ENCODE results near the gene SIN3B.

Gene SIN3B

DNA sequence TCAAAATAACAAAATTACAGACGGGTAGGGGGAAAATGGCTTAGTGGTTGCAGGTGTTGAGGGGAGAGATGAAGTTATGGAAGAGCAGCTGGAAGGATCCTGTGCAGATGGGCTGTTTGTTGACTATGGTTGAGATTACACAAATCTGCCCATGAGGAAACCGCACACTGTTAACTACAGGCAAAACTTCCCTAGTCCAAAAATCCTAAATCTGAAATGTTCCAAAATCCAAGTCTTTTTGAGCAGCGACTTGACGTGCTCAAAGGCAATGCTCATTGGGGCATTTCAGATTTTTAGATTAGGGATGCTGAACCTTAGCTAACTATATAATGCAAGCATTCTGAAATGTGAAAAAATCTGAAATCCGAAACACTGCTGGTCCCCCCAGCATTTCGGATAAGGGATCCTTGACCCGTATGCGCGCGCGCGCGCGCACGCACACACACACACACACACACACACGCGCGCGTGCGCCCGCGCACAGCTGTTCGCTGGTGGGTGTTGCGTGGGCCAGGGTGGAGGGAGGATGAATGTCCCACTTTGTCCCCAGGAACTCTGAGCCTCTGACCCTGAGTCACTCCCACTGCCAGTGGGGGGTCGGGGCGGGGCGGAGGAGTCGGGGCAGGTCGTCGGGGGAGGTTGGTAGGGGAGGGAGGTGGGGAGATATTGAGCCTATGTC, 66.4 kb downstream of the SIN3B start:
- FAIRE-seq, result no peak

DNA sequence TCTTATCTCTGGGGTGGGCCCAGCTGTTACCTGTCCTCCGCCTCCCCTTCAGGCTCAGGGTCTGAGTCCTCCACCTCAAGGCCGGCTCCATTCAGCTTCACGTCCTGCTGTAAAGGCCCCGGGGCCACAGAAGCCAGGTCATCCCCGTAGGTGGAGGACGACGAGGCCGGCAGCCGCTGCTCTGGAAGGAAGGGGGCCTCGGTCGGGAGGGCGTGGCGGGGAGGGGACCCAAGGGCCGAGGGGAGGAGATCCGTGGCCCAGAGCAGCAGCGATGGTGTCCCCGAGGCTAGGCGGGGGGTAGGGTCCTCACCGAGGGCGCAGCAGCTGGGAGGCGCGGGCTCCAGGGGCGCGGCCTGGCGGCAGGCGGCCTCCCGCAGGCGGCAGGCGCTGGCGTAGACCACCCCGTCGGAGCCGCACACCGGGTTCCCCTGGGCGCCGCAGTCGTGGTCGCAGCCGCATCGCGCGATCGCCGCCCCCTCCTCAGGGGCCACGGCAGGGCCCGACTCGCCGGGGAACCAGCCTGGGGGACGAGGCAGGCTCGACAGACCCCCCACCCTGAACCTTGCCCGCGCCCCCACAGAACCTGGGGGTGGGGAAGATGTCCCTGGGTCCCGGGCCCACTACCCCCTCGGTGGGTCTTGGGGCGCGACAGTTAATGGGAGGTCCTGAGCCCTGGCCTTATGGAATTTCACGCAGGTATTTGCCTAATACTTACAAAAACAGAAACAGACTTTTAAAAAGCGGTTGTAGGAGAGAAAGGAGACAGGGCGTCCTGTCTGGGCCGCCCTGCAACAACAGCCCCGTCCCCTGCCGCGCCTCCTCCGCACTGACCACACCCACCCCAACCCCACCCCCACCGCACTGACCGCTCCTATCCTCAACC, 67.2 kb downstream of the SIN3B start:
- DNase-seq (ENCODE audit: insufficient read length, low spot score) (peak; percentile 64), FAIRE-seq (no peak)
- no peak for TF ChIP-seq POLR2A (IDR thresholded peaks at IDR 0.05; ENCODE audit: low read depth, low read length)

More for the DNA sequence above, 66.4 kb downstream of the SIN3B start:
- DNase-seq (ENCODE audit: insufficient read length, low spot score), result no peak
- TF ChIP-seq POLR2A (IDR thresholded peaks at IDR 0.05; ENCODE audit: low read depth, low read length), result no peak

DNA sequence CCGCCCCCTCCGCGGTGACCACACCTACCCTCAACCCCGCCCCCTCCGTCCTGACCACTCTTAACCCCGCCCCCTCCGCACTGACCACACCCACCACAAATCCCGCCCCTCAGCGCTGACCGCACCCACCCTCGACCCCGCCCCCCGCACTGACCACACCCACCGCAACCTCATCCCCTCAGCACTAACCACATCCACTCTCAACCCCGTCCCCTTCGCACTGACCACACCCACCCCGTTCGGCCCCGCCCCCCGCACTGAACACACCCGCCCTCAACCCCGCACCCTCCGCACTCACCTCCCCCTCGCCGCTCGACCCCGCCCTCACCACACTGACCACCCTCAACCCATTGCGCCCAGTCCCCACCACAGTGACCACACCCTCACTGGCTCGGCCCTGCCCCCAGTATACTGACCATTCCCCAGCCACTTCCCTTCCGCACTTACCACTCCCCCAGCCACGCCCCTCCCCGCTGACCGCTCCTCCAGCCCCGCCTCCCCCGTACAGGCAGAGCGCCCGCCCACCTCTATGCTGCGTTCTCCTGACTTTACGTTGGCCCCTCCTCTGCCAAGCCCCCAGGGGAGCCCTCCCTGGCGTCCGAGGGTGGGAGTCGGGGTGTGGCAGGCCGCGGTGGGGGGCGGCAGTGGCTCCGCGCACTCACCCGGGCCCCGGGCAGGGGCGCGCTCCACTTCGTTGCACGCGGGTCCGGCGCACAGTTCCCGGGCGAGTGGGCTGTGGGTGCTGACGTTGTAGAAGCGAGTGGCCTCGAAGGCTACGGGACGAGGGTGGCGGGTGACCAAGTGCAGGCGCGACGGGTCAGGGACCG, 68.0 kb downstream of the SIN3B start:
- FAIRE-seq, result no peak
- TF ChIP-seq POLR2A (IDR thresholded peaks at IDR 0.05; ENCODE audit: low read depth, low read length), result no peak
- peak; percentile 80 for DNase-seq (ENCODE audit: insufficient read length, low spot score)

DNA sequence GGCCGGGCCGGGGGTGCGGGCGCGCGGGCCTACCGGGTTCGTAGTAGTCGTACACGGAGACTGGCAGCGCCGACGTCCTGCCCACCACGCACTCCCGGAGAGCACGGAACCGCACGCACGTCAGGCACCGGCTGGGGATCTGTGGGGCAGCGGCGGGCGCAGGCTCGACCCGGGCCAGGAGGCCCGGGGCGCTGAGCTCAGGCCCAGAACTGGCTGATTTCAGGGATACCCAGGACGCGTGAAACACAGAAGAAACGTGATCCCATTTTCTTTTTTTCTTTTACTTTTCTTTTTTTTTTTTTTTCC, 68.6 kb downstream of the SIN3B start:
- no peak for FAIRE-seq
- no peak for TF ChIP-seq POLR2A (IDR thresholded peaks at IDR 0.05; ENCODE audit: low read depth, low read length)

DNA sequence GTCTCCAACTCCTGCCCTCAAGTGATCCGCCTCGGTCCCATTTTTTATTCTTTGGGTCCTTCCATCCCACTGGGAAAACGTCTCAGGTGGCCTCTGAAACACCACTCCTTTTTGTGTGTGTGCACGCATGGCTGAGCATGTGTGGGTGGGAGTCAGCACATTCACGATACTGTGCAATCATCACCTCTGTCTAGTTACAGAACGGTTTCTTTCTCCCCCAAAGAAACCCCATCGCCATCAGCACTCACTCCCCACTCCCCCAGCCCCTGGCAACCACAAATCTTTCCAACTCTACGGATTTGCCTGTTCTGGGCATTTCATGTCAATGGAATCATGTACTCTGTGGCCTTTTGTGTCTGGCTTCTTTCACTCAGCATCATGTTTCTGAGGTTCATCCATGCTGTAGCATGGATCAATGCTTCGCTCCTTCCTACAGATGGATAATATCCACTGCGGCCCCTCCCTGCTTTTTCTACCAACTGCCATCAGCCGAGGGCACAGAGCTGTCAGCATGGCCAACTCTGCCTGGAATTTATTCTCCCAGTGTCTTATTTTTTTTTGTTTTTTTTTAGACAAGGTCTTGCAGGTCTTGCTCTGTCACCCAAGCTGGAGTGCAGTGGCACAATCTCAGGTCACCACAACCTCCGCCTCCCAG, 69.3 kb downstream of the SIN3B start:
- FAIRE-seq (no peak), DNase-seq (ENCODE audit: insufficient read length, low spot score) (no peak)
- TF ChIP-seq POLR2A (IDR thresholded peaks at IDR 0.05; ENCODE audit: low read depth, low read length), result no peak

More for the DNA sequence above, 68.6 kb downstream of the SIN3B start:
- DNase-seq (ENCODE audit: insufficient read length, low spot score), result no peak

DNA sequence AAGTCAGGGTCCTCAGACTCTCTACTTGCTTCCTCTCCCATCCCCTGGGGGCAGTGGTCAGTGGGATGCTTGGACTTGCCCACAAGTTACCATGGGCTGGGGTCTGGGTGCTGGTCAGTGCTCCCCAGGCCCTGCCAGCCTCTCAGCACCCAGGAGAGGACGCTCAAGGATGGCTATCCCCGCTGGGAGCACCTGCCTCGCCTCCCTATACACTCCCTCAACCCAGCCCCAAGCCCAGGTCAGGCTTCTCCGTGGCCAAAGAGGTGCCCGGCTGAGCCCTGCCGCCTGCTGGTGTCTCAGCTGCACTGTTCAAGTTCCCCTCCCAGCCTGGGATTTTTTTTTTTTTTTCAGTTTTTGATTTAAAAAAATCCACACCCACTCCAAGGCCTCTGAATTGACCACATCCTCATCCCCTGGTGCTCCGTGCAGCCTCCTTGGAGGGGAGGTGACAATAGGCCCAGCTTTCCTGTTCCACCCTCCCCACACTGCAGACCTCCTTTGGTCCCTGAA, 70.4 kb downstream of the SIN3B start:
- FAIRE-seq (no peak), DNase-seq (ENCODE audit: insufficient read length, low spot score) (peak; percentile 90)
- no peak for TF ChIP-seq POLR2A (IDR thresholded peaks at IDR 0.05; ENCODE audit: low read depth, low read length)

DNA sequence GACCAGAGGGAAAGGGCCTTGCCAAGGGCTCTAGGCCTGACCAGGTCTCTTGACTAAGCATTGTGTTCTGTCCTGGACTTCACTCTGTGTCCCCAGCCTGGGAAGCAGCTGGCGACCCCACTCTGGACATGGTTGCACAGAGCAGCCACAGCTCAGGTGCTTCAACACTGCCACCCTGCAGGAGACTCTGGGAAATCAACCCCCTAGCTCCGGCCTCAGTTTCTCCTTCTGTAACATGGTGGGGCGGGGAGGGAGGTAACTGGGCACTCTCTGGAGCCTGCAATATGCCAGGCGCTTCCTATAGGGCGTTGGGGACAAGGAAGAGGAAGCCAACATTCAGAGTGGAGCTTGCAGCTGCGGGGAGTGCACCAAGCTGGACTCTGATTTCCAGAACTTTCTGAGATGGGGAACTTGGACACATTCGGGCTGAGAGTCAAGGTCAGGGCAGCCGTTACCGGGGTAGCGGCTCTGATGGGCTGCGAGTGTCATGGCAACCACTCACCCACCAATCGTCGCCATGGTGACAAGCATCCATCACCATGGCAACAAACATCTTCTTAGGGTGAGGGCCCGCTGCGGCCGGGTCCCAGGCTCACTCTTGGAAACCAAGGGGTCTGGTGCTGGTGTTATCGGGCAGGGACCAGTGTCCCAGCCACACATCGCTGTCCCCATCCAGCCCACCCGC, 72.4 kb downstream of the SIN3B start:
- no peak for TF ChIP-seq POLR2A (IDR thresholded peaks at IDR 0.05; ENCODE audit: low read depth, low read length)
- FAIRE-seq (no peak), DNase-seq (ENCODE audit: insufficient read length, low spot score) (no peak)

DNA sequence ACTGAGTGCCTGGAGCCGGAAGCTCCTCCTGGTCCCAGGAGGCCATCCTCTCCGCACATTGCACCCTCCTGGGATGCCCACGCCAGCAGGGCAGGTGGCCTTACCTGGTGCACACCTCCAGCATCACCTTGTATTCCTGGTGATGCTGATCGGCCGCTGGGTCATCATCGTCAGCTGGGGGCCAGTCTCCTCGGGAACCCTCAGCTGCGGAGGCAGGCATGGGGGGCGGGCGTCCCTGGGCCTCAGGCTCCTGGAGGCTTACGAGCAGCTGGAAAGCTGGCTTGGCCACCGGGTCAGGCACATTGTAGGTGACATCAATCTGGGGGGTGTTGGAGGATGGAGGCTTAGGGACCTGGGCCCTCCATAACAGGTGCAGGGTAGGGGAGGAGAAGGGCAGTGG, 73.3 kb downstream of the SIN3B start:
- DNase-seq (ENCODE audit: insufficient read length, low spot score), result no peak
- TF ChIP-seq POLR2A (IDR thresholded peaks at IDR 0.05; ENCODE audit: low read depth, low read length), result no peak
- FAIRE-seq, result no peak

DNA sequence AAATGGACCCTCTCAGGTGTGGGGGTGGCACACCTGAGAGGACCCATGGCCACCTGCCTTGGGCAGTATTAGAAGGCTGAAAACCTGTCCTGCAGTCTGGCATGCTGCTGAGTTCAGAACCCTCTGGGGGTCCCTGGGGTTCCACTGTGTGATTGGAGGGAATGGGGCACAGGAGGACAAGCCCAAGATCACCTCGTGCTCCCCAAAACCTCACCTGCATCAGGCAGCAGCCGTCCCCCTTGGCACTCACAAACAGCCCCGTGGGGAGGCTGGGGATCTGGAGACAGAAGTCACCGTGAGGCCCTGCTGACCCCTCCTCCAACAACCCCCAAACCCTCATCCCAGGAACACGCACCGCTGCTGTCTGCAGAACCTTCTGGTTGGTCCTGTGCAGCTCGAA, 74.1 kb downstream of the SIN3B start:
- DNase-seq (ENCODE audit: insufficient read length, low spot score) (no peak), FAIRE-seq (no peak)
- no peak for TF ChIP-seq POLR2A (IDR thresholded peaks at IDR 0.05; ENCODE audit: low read depth, low read length)

DNA sequence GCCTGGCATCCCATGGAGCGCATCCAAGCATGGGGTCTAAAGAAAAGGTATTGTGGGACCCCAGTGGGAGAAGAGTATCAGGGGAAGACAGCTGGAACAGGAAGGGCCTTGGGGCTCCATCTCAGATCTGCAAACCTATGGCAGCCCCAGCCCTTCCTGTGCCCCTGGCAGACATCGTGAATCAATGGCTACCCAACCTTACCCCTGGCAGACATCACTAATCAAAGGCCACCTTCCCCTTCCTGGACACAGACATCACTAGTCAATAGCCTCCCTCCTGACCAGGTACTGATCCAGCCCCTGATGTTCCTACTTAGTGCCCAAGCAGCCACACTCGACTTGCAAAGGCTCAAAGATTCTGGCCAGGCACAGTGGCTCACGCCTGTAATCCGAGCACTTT, 75.4 kb downstream of the SIN3B start:
- DNase-seq (ENCODE audit: insufficient read length, low spot score) (no peak), FAIRE-seq (no peak)
- TF ChIP-seq POLR2A (IDR thresholded peaks at IDR 0.05; ENCODE audit: low read depth, low read length), result no peak

DNA sequence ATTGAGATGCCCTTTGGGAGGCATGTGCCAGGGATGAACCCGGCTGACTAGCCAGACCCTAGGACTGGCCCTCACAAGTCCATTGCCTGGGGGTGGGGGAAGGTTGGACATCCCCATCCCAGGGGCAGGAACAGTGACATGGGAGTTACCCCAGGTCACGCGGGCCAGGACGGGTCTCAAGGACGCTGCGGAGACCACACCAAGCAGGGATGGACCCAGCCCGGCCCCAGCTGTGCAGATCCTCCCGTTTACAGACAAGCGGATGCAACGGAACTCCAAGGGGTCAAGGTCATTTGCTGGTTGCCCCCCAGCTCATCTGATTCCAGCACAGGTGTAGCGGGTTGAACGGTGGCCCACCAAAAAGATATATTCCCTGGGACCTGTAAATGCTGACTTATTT, 79.6 kb downstream of the SIN3B start:
- TF ChIP-seq POLR2A (IDR thresholded peaks at IDR 0.05; ENCODE audit: low read depth, low read length), result no peak
- no peak for DNase-seq (ENCODE audit: insufficient read length, low spot score)
- no peak for FAIRE-seq

DNA sequence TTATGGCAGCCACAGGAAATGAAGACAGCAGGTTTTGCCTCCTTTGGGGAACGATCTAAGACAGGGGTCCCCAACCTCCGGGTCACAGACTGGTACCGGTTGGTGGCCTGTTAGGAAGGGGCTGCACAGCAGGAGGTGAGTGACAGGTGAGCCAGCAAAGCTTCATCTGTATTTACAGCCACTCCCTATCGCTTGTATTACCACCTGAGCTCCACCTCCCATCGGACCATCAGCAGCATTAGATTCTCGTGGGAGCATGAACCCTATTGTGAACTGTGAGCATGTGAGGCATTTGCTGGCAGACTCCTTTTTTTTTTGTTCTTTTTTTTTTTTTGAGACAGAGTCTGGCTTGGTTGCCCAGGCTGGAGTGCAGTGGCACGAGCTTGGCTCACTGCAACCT, 81.8 kb downstream of the SIN3B start:
- FAIRE-seq (no peak), DNase-seq (ENCODE audit: insufficient read length, low spot score) (no peak)

DNA sequence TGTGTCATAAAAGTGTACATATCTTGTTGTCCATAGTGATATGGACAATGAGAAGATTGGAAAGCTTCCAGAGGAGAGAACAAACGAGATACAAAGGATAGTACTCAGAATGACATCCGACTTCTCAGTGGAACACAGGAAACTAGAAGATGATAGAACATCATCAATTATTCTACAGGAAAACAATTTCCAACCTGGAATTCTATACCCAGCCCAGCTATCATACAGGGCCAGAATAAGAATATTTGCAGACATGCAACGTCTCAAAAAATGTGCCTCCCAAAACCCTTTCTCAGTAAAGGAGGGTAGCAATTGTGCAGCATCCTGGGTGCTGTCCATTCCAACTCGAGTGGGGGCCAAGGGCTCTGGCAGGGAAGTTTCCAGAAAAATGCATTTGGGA, 83.6 kb downstream of the SIN3B start:
- no peak for FAIRE-seq
- no peak for DNase-seq (ENCODE audit: insufficient read length, low spot score)
- TF ChIP-seq POLR2A (IDR thresholded peaks at IDR 0.05; ENCODE audit: low read depth, low read length), result no peak

More for the DNA sequence above, 81.8 kb downstream of the SIN3B start:
- TF ChIP-seq POLR2A (IDR thresholded peaks at IDR 0.05; ENCODE audit: low read depth, low read length), result no peak

All from H54 (cell line).